SKM-1 (cell line): ENCODE measurements around the gene KRT84.

Experiments used
- DNase-seq: peaks from one replicate; lab custom pipeline; 2025; ENCODE audit not compliant: unreplicated experiment; lab: John Stamatoyannopoulos, UW

The KRT84 gene

GRCh38 chr12:52387859-52388258 is 2.4 kb upstream of the KRT84 start:
- DNase-seq = no peak

GRCh38 chr12:52383331-52383730 is 2.1 kb downstream of the KRT84 start:
- DNase-seq = no peak

GRCh38 chr12:52382854-52383253 is 2.6 kb downstream of the KRT84 start:
- DNase-seq = no peak

- no peak for DNase-seq
These were observed 4.2 kb downstream of the KRT84 start for GRCh38 chr12:52381206-52381605.

- DNase-seq = no peak
These were observed 5.2 kb downstream of the KRT84 start for GRCh38 chr12:52380271-52380694.

- no peak for DNase-seq
These were observed 5.9 kb downstream of the KRT84 start for GRCh38 chr12:52379536-52379935.

- DNase-seq = no peak
These were observed 7.4 kb downstream of the KRT84 start for GRCh38 chr12:52378091-52378490.

- no peak for DNase-seq
These were observed 8.2 kb downstream of the KRT84 start for GRCh38 chr12:52377266-52377665.

- DNase-seq = peak; percentile 5
These were observed 13.0 kb downstream of the KRT84 start for GRCh38 chr12:52372216-52373154.

GRCh38 chr12:52371716-52372115 is 13.7 kb downstream of the KRT84 start:
- DNase-seq = no peak

GRCh38 chr12:52370926-52371608 is 14.4 kb downstream of the KRT84 start:
- no peak for DNase-seq

- no peak for DNase-seq
These were observed 15.6 kb downstream of the KRT84 start for GRCh38 chr12:52369809-52370208.

- DNase-seq = no peak
These were observed 16.2 kb downstream of the KRT84 start for GRCh38 chr12:52369211-52369610.

- DNase-seq = no peak
These were observed 16.9 kb downstream of the KRT84 start for GRCh38 chr12:52368508-52368907.

GRCh38 chr12:52367876-52368275 is 17.6 kb downstream of the KRT84 start:
- no peak for DNase-seq

GRCh38 chr12:52366738-52367485 is 18.5 kb downstream of the KRT84 start, which contains the start of gene KRT85:
KRT85 (minus strand) TSS chr12:52367481; CDS start chr12:52367405, 76 bp downstream.
- no peak for DNase-seq

- DNase-seq = no peak
These were observed 20.5 kb downstream of the KRT84 start for GRCh38 chr12:52364901-52365489.

- DNase-seq = no peak
These were observed 21.4 kb downstream of the KRT84 start for GRCh38 chr12:52364061-52364460.

GRCh38 chr12:52363111-52363679 is 22.3 kb downstream of the KRT84 start:
- DNase-seq = no peak

- no peak for DNase-seq
These were observed 23.2 kb downstream of the KRT84 start for GRCh38 chr12:52362118-52362726.
